HG03460 (cell line): ENCODE results near the gene CXCL16.

Experiments
- ATAC-seq: cut with Tn5 transposase; IDR thresholded peaks from one replicate; pipeline ENCODE4 v1.9.1; 2021; ENCODE audit not compliant: unreplicated experiment

CXCL16 gene

GRCh38 chr17:4739122-4740024, at the start of gene CXCL16, which contains the start of gene ZMYND15:
Gene CXCL16, minus strand, starts transcription at chr17:4739928. Its CDS starts 589 bp downstream, at chr17:4739339.
Gene ZMYND15, plus strand, starts transcription at chr17:4739833. Its CDS starts 716 bp downstream, at chr17:4740549.
- ATAC-seq: no peak

GRCh38 chr17:4788807-4789700, 49.3 kb upstream of the CXCL16 start, which contains the start of gene GLTPD2:
Gene GLTPD2, plus strand, starts transcription at chr17:4788964. Its CDS starts 48 bp downstream, at chr17:4789012.
- ATAC-seq: no peak

GRCh38 chr17:4788159-4788806, 48.6 kb upstream of the CXCL16 start:
- ATAC-seq: no peak

- no peak for ATAC-seq
Observed at GRCh38 chr17:4786516-4786915, 46.8 kb upstream of the CXCL16 start.

- ATAC-seq: no peak
Observed at GRCh38 chr17:4786106-4786511, 46.4 kb upstream of the CXCL16 start, which contains the start of gene VMO1. Gene VMO1, minus strand, starts transcription at chr17:4786364. Its CDS starts 12 bp downstream, at chr17:4786352.

GRCh38 chr17:4785311-4786105, 45.8 kb upstream of the CXCL16 start:
- ATAC-seq: no peak

- no peak for ATAC-seq
Observed at GRCh38 chr17:4782652-4783051, 42.9 kb upstream of the CXCL16 start.

- ATAC-seq: no peak
Observed at GRCh38 chr17:4780325-4780955, 40.7 kb upstream of the CXCL16 start.

- ATAC-seq: no peak
Observed at GRCh38 chr17:4777969-4778760, 38.4 kb upstream of the CXCL16 start.

- ATAC-seq: no peak
Observed at GRCh38 chr17:4772235-4772613, 32.5 kb upstream of the CXCL16 start.

- ATAC-seq: no peak
Observed at GRCh38 chr17:4771519-4772234, 31.9 kb upstream of the CXCL16 start, which contains the start of gene TM4SF5. Gene TM4SF5, plus strand, starts transcription at chr17:4771886. Its CDS starts 37 bp downstream, at chr17:4771923.

GRCh38 chr17:4769628-4770027, 29.9 kb upstream of the CXCL16 start:
- ATAC-seq: no peak

GRCh38 chr17:4768298-4768697, 28.6 kb upstream of the CXCL16 start:
- no peak for ATAC-seq

- no peak for ATAC-seq
Observed at GRCh38 chr17:4766723-4767122, 27.0 kb upstream of the CXCL16 start.

GRCh38 chr17:4766201-4766600, 26.5 kb upstream of the CXCL16 start:
- no peak for ATAC-seq

- ATAC-seq: no peak
Observed at GRCh38 chr17:4764595-4764994, 24.9 kb upstream of the CXCL16 start.

GRCh38 chr17:4759776-4760236, 20.1 kb upstream of the CXCL16 start:
- no peak for ATAC-seq

GRCh38 chr17:4753392-4753791, 13.7 kb upstream of the CXCL16 start:
- ATAC-seq: no peak
